ENCODE data around the gene GRAMD4.

Gene GRAMD4

DNA sequence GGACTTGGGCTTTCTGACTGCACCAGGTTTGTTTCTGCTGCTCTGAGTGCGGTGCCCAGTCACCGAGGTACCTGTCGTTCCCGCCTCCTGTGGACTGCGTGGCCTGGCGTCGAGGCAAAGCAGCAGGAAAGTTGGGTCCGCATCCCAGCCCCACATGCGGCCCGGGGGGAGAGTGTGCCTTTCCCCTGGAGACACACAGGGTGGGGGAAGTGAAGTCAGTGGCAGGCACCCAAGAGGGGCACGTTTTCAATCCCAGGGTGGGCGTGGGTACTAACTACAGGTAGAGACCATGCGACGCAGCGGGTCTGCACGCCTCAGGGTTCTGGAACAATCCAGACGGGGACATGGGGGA, 25.3 kb upstream of the GRAMD4 start:
- Histone ChIP-seq H3K4me1 (ENCODE audit: control insufficient read depth, insufficient read depth, low read length) (peaks cover 61% of the 10 kb centered on the region), H3K4me3 (ENCODE audit: low read length) (no peak overlapping the region), H3K9me3 (ENCODE audit: control insufficient read depth, low read length) (no peaks in the 10 kb centered on the region), H3K36me3 (ENCODE audit: control insufficient read depth, insufficient read depth, low read length) (no peaks in the 10 kb centered on the region), H3K9ac (ENCODE audit: low read length) (no peak overlapping the region), H3K27me3 (ENCODE audit: control insufficient read depth, insufficient read depth, low read length) (no peaks in the 10 kb centered on the region)

DNA sequence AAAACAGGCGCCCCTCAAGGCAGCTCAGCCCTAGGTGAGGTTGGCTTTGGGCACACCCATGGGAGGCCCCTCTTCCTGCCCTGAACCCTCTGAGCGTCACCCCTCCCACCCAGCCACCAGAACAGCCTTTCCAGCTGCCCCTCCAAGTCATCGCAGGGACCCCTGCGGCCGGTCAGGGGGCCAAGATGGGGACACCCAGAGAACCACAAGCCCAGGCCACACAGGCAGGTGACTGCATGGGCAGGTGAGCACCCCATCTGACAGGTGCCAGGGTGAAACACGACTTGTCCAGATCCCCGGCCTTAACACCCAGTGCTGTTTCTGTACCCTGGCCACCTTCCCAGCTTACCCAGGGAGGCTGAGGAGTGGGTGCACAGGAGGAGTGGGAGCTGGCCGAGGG, 24.6 kb upstream of the GRAMD4 start:
- Histone ChIP-seq H3K9me3 (ENCODE audit: control insufficient read depth, low read length) (no peaks in the 10 kb centered on the region), H3K27me3 (ENCODE audit: control insufficient read depth, insufficient read depth, low read length) (no peaks in the 10 kb centered on the region), H3K36me3 (ENCODE audit: control insufficient read depth, insufficient read depth, low read length) (no peaks in the 10 kb centered on the region), H3K4me3 (ENCODE audit: low read length) (no peak overlapping the region), H3K4me1 (ENCODE audit: control insufficient read depth, insufficient read depth, low read length) (peaks cover 55% of the 10 kb centered on the region), H3K9ac (ENCODE audit: low read length) (no peak overlapping the region)

DNA sequence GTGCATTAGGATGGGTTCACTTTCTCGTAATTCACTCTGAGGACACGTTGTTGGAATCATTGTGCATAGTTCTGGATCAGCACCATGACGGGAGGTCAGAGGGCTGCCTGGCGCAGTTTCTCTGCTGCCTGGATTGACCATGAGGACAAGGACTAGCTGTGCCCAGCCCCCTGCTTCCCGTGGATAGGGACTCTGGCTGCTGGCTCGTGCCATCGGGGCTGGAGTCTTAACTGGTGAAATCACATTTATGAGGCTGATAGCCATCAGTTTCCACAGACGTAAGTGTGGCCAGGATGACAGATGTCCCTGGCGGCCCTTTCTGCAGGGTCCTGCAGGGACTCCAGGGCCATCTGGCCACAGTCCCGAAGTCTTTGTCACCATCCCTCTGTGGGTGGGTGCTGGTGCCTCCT, 24.1 kb upstream of the GRAMD4 start:
- peaks cover 51% of the 10 kb centered on the region for H3K4me1 ChIP-seq (ENCODE audit: control insufficient read depth, insufficient read depth, low read length)
- no peaks in the 10 kb centered on the region for H3K27me3 ChIP-seq (ENCODE audit: control insufficient read depth, insufficient read depth, low read length)
- no peaks in the 10 kb centered on the region for H3K36me3 ChIP-seq (ENCODE audit: control insufficient read depth, insufficient read depth, low read length)
- no peaks in the 10 kb centered on the region for H3K9me3 ChIP-seq (ENCODE audit: control insufficient read depth, low read length)
- H3K4me3 ChIP-seq (ENCODE audit: low read length): no peak overlapping the region
- H3K9ac ChIP-seq (ENCODE audit: low read length): no peak overlapping the region

DNA sequence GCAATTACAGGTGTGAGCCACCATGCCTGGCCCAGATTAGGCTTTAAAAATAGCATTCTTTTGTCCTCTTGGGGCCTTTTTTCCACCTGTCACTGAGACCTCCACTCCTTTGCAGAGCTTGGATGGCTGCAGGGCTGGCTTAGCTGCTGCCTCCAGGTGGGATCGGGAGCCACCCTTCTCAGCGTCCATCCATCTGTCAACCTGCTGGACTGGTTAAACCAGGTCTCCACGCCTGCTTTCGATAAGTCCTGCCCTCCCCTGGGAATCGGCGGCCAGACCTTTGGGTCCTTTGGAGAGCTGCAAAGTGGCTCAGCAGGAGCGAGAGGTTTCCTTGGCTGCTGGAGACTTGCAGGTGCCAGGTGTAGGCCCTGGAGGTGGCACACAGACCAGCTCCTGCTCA, 23.4 kb upstream of the GRAMD4 start:
- no peak overlapping the region for H3K9ac ChIP-seq (ENCODE audit: low read length)
- no peaks in the 10 kb centered on the region for H3K9me3 ChIP-seq (ENCODE audit: control insufficient read depth, low read length)
- peaks cover 47% of the 10 kb centered on the region for H3K4me1 ChIP-seq (ENCODE audit: control insufficient read depth, insufficient read depth, low read length)
- no peaks in the 10 kb centered on the region for H3K27me3 ChIP-seq (ENCODE audit: control insufficient read depth, insufficient read depth, low read length)
- no peaks in the 10 kb centered on the region for H3K36me3 ChIP-seq (ENCODE audit: control insufficient read depth, insufficient read depth, low read length)
- no peak overlapping the region for H3K4me3 ChIP-seq (ENCODE audit: low read length)

DNA sequence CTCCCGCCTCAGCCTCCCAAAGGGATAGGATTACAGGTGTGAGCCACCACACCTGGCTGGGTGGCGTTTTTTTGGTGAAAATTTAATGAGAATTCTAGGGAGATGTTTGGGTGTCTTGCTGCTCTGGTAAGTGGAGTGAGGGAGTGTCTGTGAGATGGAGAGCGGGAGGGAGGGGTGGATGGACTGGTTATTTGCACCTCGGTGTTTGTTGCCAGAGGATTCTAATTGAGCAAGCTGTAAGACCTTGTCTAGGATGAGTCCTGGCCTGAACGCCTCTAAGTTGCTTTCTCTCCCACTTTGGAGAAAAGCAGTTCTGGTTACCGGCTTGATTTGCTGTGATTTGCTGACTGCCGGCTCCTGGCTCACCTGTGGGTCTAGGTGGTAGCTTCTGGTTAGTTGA, 22.0 kb upstream of the GRAMD4 start:
- H3K9ac ChIP-seq (ENCODE audit: low read length): no peak overlapping the region
- H3K4me3 ChIP-seq (ENCODE audit: low read length): no peak overlapping the region
- H3K4me1 ChIP-seq (ENCODE audit: control insufficient read depth, insufficient read depth, low read length): peaks cover 36% of the 10 kb centered on the region

DNA sequence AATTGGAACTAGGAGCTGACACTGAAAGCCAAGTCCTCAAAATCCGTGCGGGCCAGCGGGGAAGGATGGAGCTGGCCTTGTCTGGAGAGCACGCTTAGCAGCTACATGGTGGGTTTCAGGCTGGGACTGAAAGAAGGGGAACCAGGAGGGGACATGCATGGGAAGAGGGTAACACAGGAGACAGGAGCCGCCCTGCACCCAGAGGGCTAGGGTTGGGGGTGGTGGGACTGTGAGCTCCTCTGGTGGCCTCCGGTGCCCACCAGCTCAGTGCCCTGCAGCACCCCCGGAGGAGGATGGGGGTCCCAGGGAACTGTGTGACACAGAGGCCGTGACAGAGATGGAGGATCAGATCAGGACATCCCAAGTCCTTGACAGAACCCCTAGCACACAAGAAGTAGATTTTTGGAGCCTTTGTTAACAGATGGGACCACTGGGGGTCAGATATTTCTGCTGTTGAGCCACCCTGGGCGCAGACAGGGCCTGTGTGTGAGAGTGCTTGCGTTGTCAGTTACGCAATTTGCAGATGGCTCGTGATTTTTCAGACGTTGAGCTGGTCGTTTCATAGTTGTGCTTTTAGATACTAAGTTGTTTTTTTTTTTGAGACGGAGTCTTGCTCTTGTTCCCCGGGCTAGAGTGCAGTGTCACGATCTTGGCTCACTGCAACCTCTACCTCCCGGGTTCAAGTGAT, 21.3 kb upstream of the GRAMD4 start:
- H3K27me3 ChIP-seq (ENCODE audit: control insufficient read depth, insufficient read depth, low read length): no peaks in the 10 kb centered on the region
- H3K9me3 ChIP-seq (ENCODE audit: control insufficient read depth, low read length): no peaks in the 10 kb centered on the region
- no peaks in the 10 kb centered on the region for H3K36me3 ChIP-seq (ENCODE audit: control insufficient read depth, insufficient read depth, low read length)
- no peak overlapping the region for H3K4me3 ChIP-seq (ENCODE audit: low read length)
- H3K4me1 ChIP-seq (ENCODE audit: control insufficient read depth, insufficient read depth, low read length): peaks cover 36% of the 10 kb centered on the region
- no peak overlapping the region for H3K9ac ChIP-seq (ENCODE audit: low read length)

More for the DNA sequence above, 22.0 kb upstream of the GRAMD4 start:
- H3K27me3 ChIP-seq (ENCODE audit: control insufficient read depth, insufficient read depth, low read length): no peaks in the 10 kb centered on the region
- H3K36me3 ChIP-seq (ENCODE audit: control insufficient read depth, insufficient read depth, low read length): no peaks in the 10 kb centered on the region
- H3K9me3 ChIP-seq (ENCODE audit: control insufficient read depth, low read length): no peaks in the 10 kb centered on the region

DNA sequence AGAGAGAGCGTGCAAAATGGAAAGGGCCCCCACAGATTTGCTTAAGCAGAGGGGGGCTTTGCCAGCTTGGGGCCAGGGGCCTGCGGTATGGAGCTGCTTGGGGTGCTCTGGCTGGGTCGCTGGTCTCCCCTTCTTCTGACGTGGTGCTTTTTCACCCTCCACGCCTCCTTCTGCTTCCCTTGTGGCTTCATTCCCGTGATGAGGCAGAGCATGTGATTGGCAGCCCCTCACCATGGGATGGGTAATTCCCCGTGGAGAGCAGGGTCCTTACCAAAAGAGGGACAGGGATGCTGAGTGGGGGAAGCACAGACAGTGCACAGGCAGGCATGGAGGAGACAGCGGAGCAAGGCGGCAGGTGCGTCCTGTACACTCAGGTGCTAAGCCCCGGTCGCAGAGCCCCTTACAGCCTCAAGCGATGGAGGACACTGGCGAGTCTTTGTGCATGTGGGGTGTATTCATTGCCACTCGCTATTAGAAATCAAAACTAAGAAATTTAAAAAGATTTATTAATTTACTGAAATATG, 19.9 kb upstream of the GRAMD4 start:
- Histone ChIP-seq H3K4me1 (ENCODE audit: control insufficient read depth, insufficient read depth, low read length) (peaks cover 36% of the 10 kb centered on the region), H3K36me3 (ENCODE audit: control insufficient read depth, insufficient read depth, low read length) (no peaks in the 10 kb centered on the region), H3K9ac (ENCODE audit: low read length) (no peak overlapping the region), H3K4me3 (ENCODE audit: low read length) (no peak overlapping the region), H3K9me3 (ENCODE audit: control insufficient read depth, low read length) (no peaks in the 10 kb centered on the region), H3K27me3 (ENCODE audit: control insufficient read depth, insufficient read depth, low read length) (no peaks in the 10 kb centered on the region)

DNA sequence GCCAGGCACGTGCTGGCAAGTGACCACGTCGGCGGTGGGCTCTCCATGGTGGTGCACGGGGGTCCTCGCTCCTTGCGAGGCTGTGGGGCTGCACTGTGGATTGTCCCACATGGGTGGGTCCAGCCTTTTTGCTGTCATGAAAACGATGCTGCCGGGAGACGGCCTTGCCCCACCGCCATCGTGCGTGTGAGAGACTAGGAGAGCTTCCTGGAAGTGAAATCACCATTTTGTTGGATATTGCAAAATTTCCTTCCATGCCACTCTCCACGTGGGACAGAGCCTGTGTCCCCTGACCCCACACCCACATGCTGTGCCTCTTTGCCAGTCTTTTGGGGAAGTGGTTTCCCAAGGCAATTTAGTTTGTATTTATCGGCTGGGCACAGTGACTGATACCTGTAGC, 18.2 kb upstream of the GRAMD4 start:
- no peak overlapping the region for H3K9ac ChIP-seq (ENCODE audit: low read length)
- no peaks in the 10 kb centered on the region for H3K9me3 ChIP-seq (ENCODE audit: control insufficient read depth, low read length)
- no peaks in the 10 kb centered on the region for H3K36me3 ChIP-seq (ENCODE audit: control insufficient read depth, insufficient read depth, low read length)
- H3K27me3 ChIP-seq (ENCODE audit: control insufficient read depth, insufficient read depth, low read length): no peaks in the 10 kb centered on the region
- no peak overlapping the region for H3K4me3 ChIP-seq (ENCODE audit: low read length)
- H3K4me1 ChIP-seq (ENCODE audit: control insufficient read depth, insufficient read depth, low read length): peaks cover 21% of the 10 kb centered on the region

DNA sequence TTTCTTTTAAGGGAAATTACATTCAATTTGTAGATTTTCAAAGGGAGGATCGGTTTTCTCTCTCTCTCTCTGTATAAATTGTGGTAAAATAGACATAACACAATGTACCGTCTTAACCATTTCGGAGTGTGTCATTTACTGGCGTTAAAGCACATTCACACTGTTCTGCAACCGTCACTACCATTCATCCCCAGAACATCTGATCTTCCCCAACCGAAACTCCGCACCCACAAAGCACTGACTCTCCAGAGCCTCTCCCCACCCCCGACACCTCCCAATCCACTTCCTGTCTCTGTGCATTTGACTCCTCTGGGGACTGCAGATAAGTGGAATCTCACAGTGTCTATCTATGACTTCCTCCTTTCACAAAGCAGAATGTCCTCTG, 15.9 kb upstream of the GRAMD4 start:
- H3K4me1 ChIP-seq (ENCODE audit: control insufficient read depth, insufficient read depth, low read length): peaks cover 20% of the 10 kb centered on the region
- H3K4me3 ChIP-seq (ENCODE audit: low read length): no peak overlapping the region
- no peaks in the 10 kb centered on the region for H3K36me3 ChIP-seq (ENCODE audit: control insufficient read depth, insufficient read depth, low read length)
- H3K9me3 ChIP-seq (ENCODE audit: control insufficient read depth, low read length): no peaks in the 10 kb centered on the region
- H3K9ac ChIP-seq (ENCODE audit: low read length): no peak overlapping the region
- H3K27me3 ChIP-seq (ENCODE audit: control insufficient read depth, insufficient read depth, low read length): no peaks in the 10 kb centered on the region

DNA sequence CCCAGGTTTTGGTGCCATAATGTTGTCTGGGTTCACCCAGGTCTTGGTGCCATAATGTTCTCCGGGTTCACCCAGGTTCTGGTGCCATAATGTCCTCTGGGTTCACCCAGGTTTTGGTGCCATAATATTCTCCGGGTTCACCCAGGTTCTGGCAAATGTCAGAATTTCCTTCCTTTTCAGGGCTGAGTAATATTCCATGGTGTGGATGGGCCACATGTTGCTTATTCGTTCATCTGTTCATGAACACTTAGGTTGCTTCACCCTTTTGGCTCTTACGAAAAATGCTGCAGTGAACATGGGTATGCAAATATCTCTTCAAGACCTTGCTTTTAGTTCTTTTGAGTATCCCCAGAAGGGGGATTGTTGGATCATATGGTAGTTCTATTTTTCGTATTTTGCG, 15.1 kb upstream of the GRAMD4 start:
- Histone ChIP-seq H3K4me1 (ENCODE audit: control insufficient read depth, insufficient read depth, low read length) (peaks cover 28% of the 10 kb centered on the region), H3K36me3 (ENCODE audit: control insufficient read depth, insufficient read depth, low read length) (no peaks in the 10 kb centered on the region), H3K27me3 (ENCODE audit: control insufficient read depth, insufficient read depth, low read length) (no peaks in the 10 kb centered on the region), H3K4me3 (ENCODE audit: low read length) (no peak overlapping the region), H3K9ac (ENCODE audit: low read length) (no peak overlapping the region), H3K9me3 (ENCODE audit: control insufficient read depth, low read length) (no peaks in the 10 kb centered on the region)

DNA sequence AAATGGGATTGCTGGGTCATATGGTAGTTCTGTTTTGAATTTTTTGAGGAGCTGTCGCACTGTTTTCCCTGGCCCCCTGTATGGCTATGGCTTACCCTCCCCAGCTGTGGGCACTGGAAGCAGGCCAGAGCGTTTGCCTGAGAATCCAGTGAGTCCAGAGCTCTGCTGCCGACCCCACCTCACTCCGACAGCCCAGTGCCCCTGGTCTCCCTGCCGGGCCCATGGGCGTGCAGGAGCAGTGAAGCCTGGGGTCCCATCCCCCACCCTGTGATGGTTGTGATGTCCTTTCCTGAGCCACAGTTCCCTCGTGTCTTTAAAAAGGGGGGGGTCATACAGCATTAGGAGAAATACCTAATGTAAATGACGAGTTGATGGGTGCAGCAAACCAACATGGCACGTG, 13.3 kb upstream of the GRAMD4 start:
- Histone ChIP-seq H3K4me3 (ENCODE audit: low read length) (no peak overlapping the region), H3K27me3 (ENCODE audit: control insufficient read depth, insufficient read depth, low read length) (no peaks in the 10 kb centered on the region), H3K36me3 (ENCODE audit: control insufficient read depth, insufficient read depth, low read length) (no peaks in the 10 kb centered on the region), H3K9ac (ENCODE audit: low read length) (no peak overlapping the region), H3K9me3 (ENCODE audit: control insufficient read depth, low read length) (no peaks in the 10 kb centered on the region), H3K4me1 (ENCODE audit: control insufficient read depth, insufficient read depth, low read length) (peaks cover 41% of the 10 kb centered on the region)

DNA sequence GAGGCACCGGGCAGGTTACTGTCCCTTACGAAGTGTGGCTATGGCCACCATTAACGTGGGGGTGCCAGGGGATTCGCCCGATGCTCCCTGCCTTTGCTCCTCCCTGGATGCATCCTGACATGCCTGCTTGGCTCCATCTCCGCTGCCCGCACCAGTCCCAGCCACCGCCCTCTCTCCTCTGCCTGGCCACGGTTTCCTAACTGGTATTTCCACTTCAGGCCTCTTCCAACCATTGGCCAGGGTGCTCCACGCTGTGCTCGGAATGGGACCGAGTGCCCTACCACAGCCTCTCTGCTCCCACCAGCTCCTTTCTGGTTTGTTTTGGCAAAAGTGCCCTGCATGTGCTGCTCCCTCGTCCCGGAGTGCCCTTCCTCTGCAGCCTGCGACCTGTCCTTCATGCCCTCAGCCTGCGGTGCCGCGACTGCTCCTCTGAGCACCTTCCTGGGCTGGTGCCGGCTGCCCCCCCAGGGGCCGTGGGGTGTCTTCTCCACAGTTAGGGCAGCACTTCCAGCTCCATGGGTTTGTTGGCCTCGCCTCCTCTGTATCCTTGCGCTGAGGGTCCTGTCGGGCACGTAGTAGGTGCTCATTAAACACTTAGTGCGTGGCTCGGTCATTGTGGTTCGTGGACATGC, 12.6 kb upstream of the GRAMD4 start:
- H3K9ac ChIP-seq (ENCODE audit: low read length): no peak overlapping the region
- H3K27me3 ChIP-seq (ENCODE audit: control insufficient read depth, insufficient read depth, low read length): no peaks in the 10 kb centered on the region
- H3K36me3 ChIP-seq (ENCODE audit: control insufficient read depth, insufficient read depth, low read length): no peaks in the 10 kb centered on the region
- no peak overlapping the region for H3K4me3 ChIP-seq (ENCODE audit: low read length)
- peaks cover 46% of the 10 kb centered on the region for H3K4me1 ChIP-seq (ENCODE audit: control insufficient read depth, insufficient read depth, low read length)
- no peaks in the 10 kb centered on the region for H3K9me3 ChIP-seq (ENCODE audit: control insufficient read depth, low read length)
